AG04449 (cell line): Measurements from ENCODE around the gene FBXO47.

Experiments used
- CTCF ChIA-PET: fragments of 350-600 bp; formaldehyde crosslinking; extraction: SDS; loops from one replicate; lab custom pipeline; 2021; ENCODE audit warnings: antibody characterized with exemption; lab: Yijun Ruan, JAX
- POLR2A ChIA-PET: fragments of 400-600, 350-600 bp; formaldehyde crosslinking; extraction: SDS; loops from one replicate; lab custom pipeline; 2020; ENCODE audit warnings: antibody characterized with exemption, inconsistent platforms; lab: Yijun Ruan, JAX
- DNase-seq: peaks from one replicate; pipeline ENCODE4 v3.0.0-alpha.2; 2010; ENCODE audit warnings: low read depth, low spot score
- H3K4me3 ChIP-seq: 2 replicates; pipeline ENCODE4 v1.5.1; 2011; ENCODE audit warnings: low read depth, mild to moderate bottlenecking, control low read depth, low read length
- CTCF ChIP-seq: IDR thresholded peaks from one replicate; pipeline ENCODE4 v1.5.1; 2011; ENCODE audit warnings: mild to moderate bottlenecking, moderate library complexity, low read length, control low read depth, inconsistent platforms; ENCODE audit not compliant: insufficient read depth; ENCODE audit errors: missing control alignments

The FBXO47 gene

GRCh38 chr17:38897176-38897575 lies 70.0 kb downstream of the FBXO47 start:
- no peak overlapping the region for H3K4me3 ChIP-seq
- TF ChIP-seq CTCF = no peak
- DNase-seq = no peak
- CTCF ChIA-PET = interaction anchor here (1.2 to 1.5 kb wide), 2 partner anchors 15 to 28 kb away, joined by 3 to 5 read pairs; partner anchors contain the start of gene LASP1
- POLR2A ChIA-PET = interaction anchor here (0.9 to 1.3 kb wide), 2 partner anchors 10 to 27 kb away, joined by 3 read pairs; partner anchors contain the start of gene LASP1

GRCh38 chr17:38896346-38896954 lies 70.8 kb downstream of the FBXO47 start:
- no peak overlapping the region for H3K4me3 ChIP-seq
- no peak for DNase-seq
- POLR2A ChIA-PET = interaction anchor here (0.9 to 1.3 kb wide), 2 partner anchors 11 to 27 kb away, joined by 3 read pairs; partner anchors contain the start of gene LASP1

GRCh38 chr17:38894276-38894675 lies 72.9 kb downstream of the FBXO47 start:
- no peak for DNase-seq
- no peak overlapping the region for H3K4me3 ChIP-seq
- ChIA-PET POLR2A (interaction anchor here (0.9 to 1.6 kb wide), 5 partner anchors 9 to 46 kb away, joined by 3 to 6 read pairs (median 4); partner anchors contain the start of gene LASP1), CTCF (no interaction called here)
- TF ChIP-seq CTCF = no peak

More at GRCh38 chr17:38896346-38896954, 70.8 kb downstream of the FBXO47 start:
- CTCF ChIA-PET = interaction anchor here (1.2 to 1.5 kb wide), 2 partner anchors 14 to 27 kb away, joined by 3 to 5 read pairs; partner anchors contain the start of gene LASP1
- no peak for TF ChIP-seq CTCF

- POLR2A ChIA-PET = interaction anchor here (0.9 to 1.6 kb wide), 5 partner anchors 8 to 45 kb away, joined by 3 to 6 read pairs (median 4); partner anchors contain the start of gene LASP1
Measured at GRCh38 chr17:38893607-38894006, 73.6 kb downstream of the FBXO47 start.

GRCh38 chr17:38893113-38893512 lies 74.1 kb downstream of the FBXO47 start:
- POLR2A ChIA-PET = interaction anchor here (0.9 to 1.6 kb wide), 4 partner anchors 8 to 13 kb away, joined by 3 to 6 read pairs (median 4); no protein-coding TSS in a partner anchor
- CTCF ChIA-PET = interaction anchor here (1.1 kb wide), 1 partner anchor 22 kb away, joined by 3 read pairs; no protein-coding TSS in a partner anchor
- DNase-seq = no peak
- H3K4me3 ChIP-seq = no peak overlapping the region
- TF ChIP-seq CTCF = no peak

More at GRCh38 chr17:38893607-38894006, 73.6 kb downstream of the FBXO47 start:
- no peak for DNase-seq
- TF ChIP-seq CTCF = no peak
- no peak overlapping the region for H3K4me3 ChIP-seq
- CTCF ChIA-PET = interaction anchor here (1.1 kb wide), 1 partner anchor 23 kb away, joined by 3 read pairs; no protein-coding TSS in a partner anchor

- DNase-seq = no peak
- H3K4me3 ChIP-seq = no peak overlapping the region
- ChIA-PET CTCF (interaction anchor here (1.1 kb wide), 1 partner anchor 22 kb away, joined by 3 read pairs; no protein-coding TSS in a partner anchor), POLR2A (interaction anchor here (1.2 kb wide), 1 partner anchor 8 kb away, joined by 3 read pairs; no protein-coding TSS in a partner anchor)
- no peak for TF ChIP-seq CTCF
Measured at GRCh38 chr17:38892620-38893019, 74.6 kb downstream of the FBXO47 start.
